Thyroid gland (tissue), 4 donors: ENCODE results near the gene ZC3H12C. TPM values are rescaled to one million over a fixed set of nuclear protein-coding genes. Genes with fewer than 3 reads are reported as not detected.
A peak's percentile ranks its signal among the peaks of the same experiment; 100 is the strongest.

Source experiments
- DNase-seq, 2 donors: peaks; one replicate each; pipeline ENCODE4 v3.0.0-alpha.2; 2019
- H3K27ac ChIP-seq, 3 donors: fragments of 200-600 bp; sonication (generic); 1 replicate in 2 of 3; 2 replicates in 1 of 3; pipeline ENCODE4 v1.5.1; 2016 to 2019; ENCODE audit warnings: mild to moderate bottlenecking in 1 of 3, moderate library complexity in 1 of 3
- H3K27me3 ChIP-seq: fragments of 200-600 bp; sonication (generic); one replicate; pipeline ENCODE4 v1.5.1; 2019
- H3K36me3 ChIP-seq, 2 donors: fragments of 200-600 bp; sonication (generic); one replicate each; pipeline ENCODE4 v1.5.1; 2016 to 2019
- H3K4me1 ChIP-seq, 2 donors: fragments of 200-600 bp; sonication (generic); one replicate each; pipeline ENCODE4 v1.5.1; 2017 to 2019
- H3K4me3 ChIP-seq, 3 donors: fragments of 200-600 bp; sonication (generic); replicated peaks in 1 of 3; 1 replicate in 2 of 3; 2 replicates in 1 of 3; pipeline ENCODE4 v1.5.1; 2016; ENCODE audit warnings: mild to moderate bottlenecking in 1 of 3
- H3K9me3 ChIP-seq: fragments of 200-600 bp; sonication (generic); one replicate; pipeline ENCODE4 v1.5.1; 2017
- CTCF ChIP-seq, 6 experiments: fragments of 200-600 bp in 3 of 6; fragments of 450-650 bp in 3 of 6; sonication (generic) in 3 of 6; IDR thresholded peaks; one replicate each; pipeline ENCODE4 v1.5.1; 2016 to 2019; ENCODE audit warnings: antibody characterized with exemption in 6 of 6, mild to moderate bottlenecking in 2 of 6, inconsistent platforms in 1 of 6, moderate library complexity in 1 of 6
- POLR2A ChIP-seq, 2 donors: fragments of 450-650 bp; IDR thresholded peaks; one replicate each; pipeline ENCODE4 v1.6.1; 2017; ENCODE audit warnings: antibody characterized with exemption in 2 of 2, mild to moderate bottlenecking in 2 of 2, moderate library complexity in 1 of 2
- WGBS, 2 donors: methylation state at CpG; one replicate each; pipeline ENCODE4 v1.1.5; 2017; 5-methylcytosine and 5-hydroxymethylcytosine counted together
- intact Hi-C: fragments of 100-400 bp; cut with DNase I; formaldehyde crosslinking; loops from one replicate; pipeline ENCODE4 v1.15.1; 2023
- total RNA-seq, 4 donors: library from RNA; depleted of rRNA; stranded (reverse); fragments of >200 nt; gene quantifications; one replicate each; pipeline ENCODE4 v1.2.3, GENCODE V29; 2016

ZC3H12C gene
- total RNA-seq, 4 donors from 2014 or later: 20.9 to 49.7 (median 30.6) TPM

GRCh38 chr11:110121204-110121603 lies 28.0 kb downstream of the ZC3H12C start:
- Histone ChIP-seq H3K27me3 (no peaks in the 10 kb centered on the region), H3K9me3 (no peaks in the 10 kb centered on the region), H3K27ac (peak overlapping the region in 2 of 3 donors; percentile 12 to 15), H3K4me1 (peaks cover 16 to 17% of the 10 kb centered on the region in 2 donors), H3K36me3 (no peaks in the 10 kb centered on the region), H3K4me3 (no peak overlapping the region)
- intact Hi-C loops: no loop called here
- TF ChIP-seq POLR2A (IDR thresholded peaks at IDR 0.05) (no peak), CTCF (IDR thresholded peaks at IDR 0.05) (no peak)
- no peak for DNase-seq
- WGBS, 2 donors: 7% methylated on average over 4 of the region's 4 CpGs

- intact Hi-C loops: no loop called here
- Histone ChIP-seq H3K36me3 (no peaks in the 10 kb centered on the region), H3K27ac (no peak overlapping the region), H3K9me3 (no peaks in the 10 kb centered on the region), H3K4me3 (no peak overlapping the region), H3K4me1 (peaks cover 18 to 21% of the 10 kb centered on the region in 2 donors), H3K27me3 (no peaks in the 10 kb centered on the region)
- 88 to 90% methylated on average over 3 of the region's 3 CpGs for WGBS, 2 donors
- TF ChIP-seq CTCF (IDR thresholded peaks at IDR 0.05) (no peak), POLR2A (IDR thresholded peaks at IDR 0.05) (no peak)
- DNase-seq: no peak
Measured at GRCh38 chr11:110123003-110123402, 29.8 kb downstream of the ZC3H12C start.

- H3K9me3 ChIP-seq: no peaks in the 10 kb centered on the region
- no peak for TF ChIP-seq CTCF (IDR thresholded peaks at IDR 0.05)
- no peak for TF ChIP-seq POLR2A (IDR thresholded peaks at IDR 0.05)
- intact Hi-C loops: no loop called here
- H3K27me3 ChIP-seq: no peaks in the 10 kb centered on the region
- H3K4me3 ChIP-seq: no peak overlapping the region
- 38 to 55% methylated on average over 2 of the region's 2 CpGs for WGBS, 2 donors
- no peak overlapping the region for H3K27ac ChIP-seq
- no peak for DNase-seq
- H3K4me1 ChIP-seq: peaks cover 22 to 27% of the 10 kb centered on the region in 2 donors
- H3K36me3 ChIP-seq: no peaks in the 10 kb centered on the region
Measured at GRCh38 chr11:110124605-110125004, 31.4 kb downstream of the ZC3H12C start.

GRCh38 chr11:110125632-110126031 lies 32.4 kb downstream of the ZC3H12C start:
- Histone ChIP-seq H3K4me1 (peaks cover 17 to 22% of the 10 kb centered on the region in 2 donors), H3K9me3 (no peaks in the 10 kb centered on the region), H3K4me3 (no peak overlapping the region), H3K27me3 (no peaks in the 10 kb centered on the region), H3K36me3 (no peaks in the 10 kb centered on the region), H3K27ac (no peak overlapping the region)
- DNase-seq: no peak
- intact Hi-C loops: no loop called here
- TF ChIP-seq CTCF (IDR thresholded peaks at IDR 0.05) (no peak), POLR2A (IDR thresholded peaks at IDR 0.05) (no peak)
- 95% methylated on average over 4 of the region's 4 CpGs for WGBS, 2 donors

- H3K4me3 ChIP-seq: no peak overlapping the region
- DNase-seq: no peak
- 79 to 82% methylated on average over 4 of the region's 4 CpGs for WGBS, 2 donors
- no peak overlapping the region for H3K27ac ChIP-seq
- no peaks in the 10 kb centered on the region for H3K36me3 ChIP-seq
- TF ChIP-seq POLR2A (IDR thresholded peaks at IDR 0.05) (no peak), CTCF (IDR thresholded peaks at IDR 0.05) (no peak)
- intact Hi-C loops: no loop called here
- H3K27me3 ChIP-seq: no peaks in the 10 kb centered on the region
- no peaks in the 10 kb centered on the region for H3K9me3 ChIP-seq
- peaks cover 6 to 11% of the 10 kb centered on the region in 2 donors for H3K4me1 ChIP-seq
Measured at GRCh38 chr11:110126936-110127335, 33.7 kb downstream of the ZC3H12C start.
